ENCODE results near the gene RNF31. TPM values are rescaled to one million over a fixed set of nuclear protein-coding genes. Genes with fewer than 3 reads are reported as not detected.
A peak's percentile ranks its signal among the peaks of the same experiment; 100 is the strongest.

Gene RNF31
- total and polyA plus RNA-seq, 2 of the 13 experiments (the other 11 are each of a cell fraction or from before 2014, with no cell fraction given): 48.2 to 86.8 TPM

GRCh38 chr14:24179294-24179960 is 32.1 kb downstream of the RNF31 start (continued):
- TF ChIP-seq RBFOX2 (IDR thresholded peaks at IDR 0.05; ENCODE audit: low read depth, low read length): peak; percentile 45
- no peak for TF ChIP-seq HNRNPH1 (optimal IDR thresholded peaks at IDR 0.05; ENCODE audit: low read depth, low read length)
- TF ChIP-seq HCFC1 (IDR thresholded peaks at IDR 0.05; ENCODE audit: low read depth, low read length): peak; percentile 4; the same call in 1 of the 2 replicates
- no peak for TF ChIP-seq CSRNP2 (CRISPR knock-in tag; conservative IDR thresholded peaks at IDR 0.05; ENCODE audit: low read depth)
- no peak for TF ChIP-seq PAX8 (CRISPR knock-in tag; IDR thresholded peaks at IDR 0.05; ENCODE audit: borderline replicate concordance)
- TF ChIP-seq BRCA1 (CRISPR knock-in tag; IDR thresholded peaks at IDR 0.05): no peak
- TF ChIP-seq AGO2 (optimal IDR thresholded peaks at IDR 0.05; ENCODE audit: low read depth, low read length): peak; percentile 94

GRCh38 chr14:24179961-24180796 is 32.9 kb downstream of the RNF31 start:
- POLR2A ChIA-PET: interaction anchor here (0.8 to 8.1 kb wide), 14 partner anchors 8 to 129 kb away, joined by 3 to 65 read pairs (median 6); partner anchors contain the start of genes CARMIL3, CHMP4A, DCAF11 and EMC9
- DNase-seq (ENCODE audit: low spot score) (no peak), FAIRE-seq (no peak), ATAC-seq (no peak)
- Histone ChIP-seq H3K4me1 (ENCODE audit: insufficient read depth, low read length) (no peaks in the 10 kb centered on the region), H2AFZ (ENCODE audit: low read length) (no peak overlapping the region), H3K4me3 (replicated peaks in 1 of 3; ENCODE audit: insufficient read depth in 1 of 3, low read depth in 2 of 3, low read length in 3 of 3) (no peak overlapping the region), H3K79me2 (ENCODE audit: insufficient read depth, low read length) (no peaks in the 10 kb centered on the region), H4K20me1 (ENCODE audit: insufficient read depth, low read length) (no peaks in the 10 kb centered on the region), H3K4me2 (ENCODE audit: low read depth, low read length) (no peak overlapping the region), H3K9me3 (ENCODE audit: low read length) (no peaks in the 10 kb centered on the region), H3K27ac (ENCODE audit: extremely low read length, insufficient read depth, low read length) (no peak overlapping the region), H3K36me3 (replicated peaks in 1 of 2; ENCODE audit: control insufficient read depth in 1 of 2, insufficient read depth in 2 of 2, low read length in 2 of 2) (peaks cover 69 to 75% of the 10 kb centered on the region in 2 experiments), H3K27me3 (ENCODE audit: control insufficient read depth in 1 of 2, insufficient read depth in 2 of 2, low read length in 2 of 2) (no peaks in the 10 kb centered on the region), H3K9ac (ENCODE audit: insufficient read depth, low read depth, low read length) (no peak overlapping the region)
- CTCF ChIA-PET (ENCODE audit: low intra/inter-chr PET ratio, low total read pairs): no interaction called here
- intact Hi-C loops (cut with micrococcal nuclease; ENCODE audit: unreplicated experiment) (no loop called here), in situ Hi-C loops (cut with HindIII; ENCODE audit: extremely low pct_ligation_motif_present, low pct_unique_long_range_greater_than_20kb) (no loop called here)
- WGBS (ENCODE audit: low lambda C conversion rate): 96% methylated on average over 18 of the region's 18 CpGs
- BruUV-seq (replicated peaks): no TSS peak
- TF ChIP-seq ZNF24 (IDR thresholded peaks at IDR 0.05) (no peak), ZNF18 (CRISPR knock-in tag; IDR thresholded peaks at IDR 0.05; ENCODE audit: insufficient replicate concordance) (no peak), ZNF629 (CRISPR knock-in tag; conservative IDR thresholded peaks at IDR 0.05) (no peak), SIN3B (IDR thresholded peaks at IDR 0.05; ENCODE audit: low read length) (no peak), ZSCAN29 (CRISPR knock-in tag; conservative IDR thresholded peaks at IDR 0.05) (no peak)

All from HepG2 (cell line).